Inferior parietal cortex (tissue), 1 donor: Measurements from ENCODE around the gene MAML3.

Experiments used
- DNase-seq: peaks from one replicate; pipeline ENCODE4 v3.0.0-alpha.2; 2016; ENCODE audit errors: extremely low spot score

Gene MAML3

DNA sequence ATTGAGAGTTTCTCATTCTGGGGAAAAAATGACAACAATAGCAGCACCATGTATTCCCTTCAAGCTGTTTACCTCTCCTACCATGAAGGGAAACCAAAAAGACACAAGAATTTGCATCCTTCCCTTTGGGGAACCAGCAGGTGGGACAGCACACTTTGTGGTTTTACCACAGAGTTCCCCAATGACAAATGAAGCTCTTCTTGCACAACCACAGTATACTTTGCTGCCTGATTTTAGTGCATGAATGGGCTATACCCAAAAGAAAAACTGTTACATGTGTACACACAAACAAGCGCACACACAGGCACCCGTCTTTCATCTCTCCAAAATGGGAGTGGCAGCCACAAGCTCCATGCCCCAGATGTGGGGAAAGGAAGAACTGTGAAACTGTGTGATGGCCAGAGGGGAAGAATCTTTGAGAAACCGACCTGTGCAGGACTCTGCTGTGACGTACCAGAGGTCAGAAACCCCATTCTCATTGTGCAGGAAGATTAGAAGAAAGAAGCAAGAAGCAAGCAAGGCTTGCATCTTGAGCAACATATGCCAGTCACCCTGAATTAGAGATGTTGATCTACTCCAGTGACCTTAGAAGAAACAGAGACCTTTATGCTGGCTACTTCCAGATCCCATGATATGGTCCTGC lies 2.7 kb upstream of the MAML3 start:
- DNase-seq: no peak

DNA sequence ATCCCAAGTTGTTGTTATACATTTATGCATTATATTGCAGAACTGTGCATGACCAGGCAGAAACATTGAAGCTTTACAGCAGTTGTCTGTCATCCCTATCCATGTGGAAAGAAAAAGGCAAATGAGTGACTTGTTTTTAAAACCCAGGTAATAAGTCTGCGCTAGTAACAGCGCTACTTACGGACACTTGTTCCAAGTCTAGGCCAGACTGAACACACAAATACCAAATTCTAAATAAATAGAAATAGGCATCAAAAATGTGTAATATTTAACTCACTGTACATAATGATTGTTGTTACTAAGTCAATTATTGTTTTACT lies 548 bp upstream of the MAML3 start:
- DNase-seq: no peak

DNA sequence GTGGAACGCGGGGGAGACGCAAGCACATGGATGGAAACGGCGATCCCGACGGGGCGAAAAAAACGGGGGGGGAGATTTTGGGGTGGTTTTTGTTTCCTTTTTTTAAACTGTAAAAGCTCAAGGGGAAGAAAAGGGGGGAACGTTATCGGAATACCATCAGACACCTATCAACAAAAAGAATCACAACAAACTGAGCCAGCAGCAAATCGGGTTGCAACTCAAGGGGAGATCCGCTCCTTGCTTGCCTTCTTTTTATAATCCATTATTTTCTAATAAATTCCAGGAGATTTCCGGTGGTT lies 616 bp downstream of the MAML3 start:
- DNase-seq: no peak

DNA sequence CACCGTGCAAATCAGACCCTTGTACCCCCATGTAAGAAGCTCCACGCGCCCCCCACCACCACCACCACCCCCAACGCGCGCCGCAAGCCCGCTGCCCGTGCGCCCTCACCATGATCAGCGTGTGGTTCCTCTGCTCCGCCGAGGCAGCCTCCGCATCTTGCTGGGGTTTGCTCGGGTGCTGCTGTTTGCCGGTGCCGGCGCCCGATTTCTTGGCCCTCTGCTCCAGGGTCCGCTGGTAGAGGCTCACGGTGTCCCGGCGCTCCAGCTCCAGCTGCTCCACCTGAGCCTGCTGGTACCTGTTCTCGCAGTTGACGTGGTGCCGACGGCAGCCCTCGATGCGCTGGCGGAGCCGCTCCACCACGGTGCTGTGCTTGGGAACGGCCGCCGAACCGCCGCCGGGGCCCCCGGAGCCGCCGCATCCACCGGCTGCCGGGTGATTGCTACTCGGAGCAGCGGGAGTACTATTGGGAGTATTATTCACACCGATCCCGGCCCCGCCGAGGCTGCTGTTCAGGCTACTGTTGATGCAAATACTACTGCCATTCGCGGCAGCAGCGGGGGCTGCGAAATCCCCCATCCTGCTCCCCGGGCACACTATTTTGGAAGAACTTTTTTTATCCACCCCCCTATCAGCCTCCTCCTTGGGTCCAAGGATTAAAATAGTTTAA lies 1.1 kb downstream of the MAML3 start:
- DNase-seq: peak; percentile 42

DNA sequence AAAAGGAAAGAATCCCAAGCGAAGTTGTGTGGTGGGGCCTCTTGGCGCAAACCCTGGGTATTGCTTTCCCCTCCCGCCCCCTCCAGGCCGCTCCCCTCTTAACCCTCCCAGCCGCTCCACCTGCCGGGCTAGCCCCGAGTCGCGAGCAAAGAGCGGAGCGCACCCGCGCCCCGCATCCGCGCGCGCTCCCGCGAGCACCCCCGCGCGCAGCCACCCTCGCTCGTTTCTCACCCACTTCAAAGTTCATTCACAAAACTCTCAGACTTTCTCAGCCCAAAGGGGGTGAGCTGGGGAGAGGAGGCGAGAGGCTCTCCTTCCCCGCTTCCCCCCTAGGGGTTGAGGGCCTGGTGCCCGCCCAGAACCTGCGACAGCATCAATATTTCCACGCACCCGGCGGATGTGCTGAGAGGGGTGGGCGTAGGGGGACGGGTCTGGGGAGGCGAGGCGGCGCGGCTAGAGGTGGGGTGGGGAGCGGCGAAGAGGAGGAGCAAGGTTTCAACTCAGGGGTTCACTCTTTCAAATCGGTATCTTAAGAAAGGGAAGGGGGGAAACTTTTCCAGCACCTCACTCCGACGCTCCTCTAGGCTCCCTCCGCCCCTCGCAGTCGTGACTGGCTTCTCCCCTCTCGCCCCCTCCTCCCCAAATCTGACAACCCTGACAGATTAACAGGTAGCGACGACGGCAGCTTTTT lies 1.8 kb downstream of the MAML3 start:
- peak; percentile 42 for DNase-seq

DNA sequence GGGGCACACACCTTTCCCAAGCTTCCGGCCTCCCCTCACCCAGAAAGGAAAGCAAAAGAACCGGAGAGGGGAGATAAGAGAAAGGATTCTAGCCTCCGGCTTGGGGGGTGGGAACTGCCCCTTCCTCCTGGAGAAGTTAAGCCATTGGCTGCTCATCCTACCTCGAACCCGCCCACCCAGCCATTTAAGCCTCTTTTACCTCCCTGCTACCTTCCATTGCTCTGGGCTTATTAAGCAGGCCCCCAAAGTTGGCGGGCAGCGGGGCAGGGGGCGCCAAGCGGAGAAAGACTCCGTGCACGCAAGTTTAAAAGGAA lies 2.3 kb downstream of the MAML3 start:
- DNase-seq: peak; percentile 45

DNA sequence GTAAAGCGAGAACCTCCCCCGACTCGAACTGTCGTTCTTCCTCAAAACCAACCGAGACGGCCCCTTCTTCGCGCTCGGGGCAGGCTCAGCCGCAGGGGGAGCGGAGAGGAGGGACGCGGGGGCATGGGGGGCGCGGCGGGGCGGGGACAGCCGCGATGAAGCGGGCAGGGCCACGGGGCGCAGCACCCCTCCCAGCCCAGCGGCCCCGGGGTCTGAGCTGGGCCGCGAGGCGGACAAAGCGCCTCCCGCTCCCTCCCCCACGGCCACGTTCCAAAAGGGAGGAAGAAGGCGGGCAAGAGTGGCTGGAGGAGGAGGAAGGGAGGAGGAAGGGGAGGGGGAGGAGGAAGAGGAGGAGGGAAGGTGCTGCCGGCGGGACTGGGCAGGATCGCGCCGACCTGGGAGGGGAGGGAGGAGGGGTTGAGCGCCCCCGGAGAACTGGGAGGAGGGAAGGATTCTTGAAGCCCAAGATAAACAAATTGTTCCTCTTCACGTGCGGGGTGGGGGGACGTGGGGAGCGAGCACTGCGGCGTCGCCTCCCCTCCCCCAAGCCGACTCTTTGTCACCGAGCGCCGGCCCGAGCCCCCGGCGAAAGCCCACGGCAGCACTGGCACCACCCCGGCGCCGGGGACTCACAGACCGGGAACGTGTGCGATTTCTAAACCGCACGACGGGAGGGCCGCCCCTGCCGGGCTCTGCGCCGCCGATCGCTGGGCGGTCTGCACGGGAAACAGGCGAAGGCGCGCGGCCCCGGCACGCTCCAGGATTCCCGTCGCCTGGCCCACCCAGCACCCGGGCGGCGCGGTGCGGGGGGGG lies 2.9 kb downstream of the MAML3 start:
- peak; percentile 54 for DNase-seq

DNA sequence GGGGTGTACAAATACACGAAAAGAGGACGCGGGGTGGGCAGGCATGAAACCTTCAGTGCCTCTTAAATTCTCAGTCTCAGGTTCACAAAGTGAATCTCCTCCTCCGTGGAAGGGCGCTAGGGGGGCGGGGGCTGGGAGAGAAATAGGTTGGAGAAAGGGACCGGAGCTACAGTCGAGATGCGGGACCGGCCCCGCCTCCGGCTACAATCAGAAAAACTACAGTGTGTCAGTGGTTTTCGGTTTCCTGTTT lies 3.4 kb downstream of the MAML3 start:
- no peak for DNase-seq

DNA sequence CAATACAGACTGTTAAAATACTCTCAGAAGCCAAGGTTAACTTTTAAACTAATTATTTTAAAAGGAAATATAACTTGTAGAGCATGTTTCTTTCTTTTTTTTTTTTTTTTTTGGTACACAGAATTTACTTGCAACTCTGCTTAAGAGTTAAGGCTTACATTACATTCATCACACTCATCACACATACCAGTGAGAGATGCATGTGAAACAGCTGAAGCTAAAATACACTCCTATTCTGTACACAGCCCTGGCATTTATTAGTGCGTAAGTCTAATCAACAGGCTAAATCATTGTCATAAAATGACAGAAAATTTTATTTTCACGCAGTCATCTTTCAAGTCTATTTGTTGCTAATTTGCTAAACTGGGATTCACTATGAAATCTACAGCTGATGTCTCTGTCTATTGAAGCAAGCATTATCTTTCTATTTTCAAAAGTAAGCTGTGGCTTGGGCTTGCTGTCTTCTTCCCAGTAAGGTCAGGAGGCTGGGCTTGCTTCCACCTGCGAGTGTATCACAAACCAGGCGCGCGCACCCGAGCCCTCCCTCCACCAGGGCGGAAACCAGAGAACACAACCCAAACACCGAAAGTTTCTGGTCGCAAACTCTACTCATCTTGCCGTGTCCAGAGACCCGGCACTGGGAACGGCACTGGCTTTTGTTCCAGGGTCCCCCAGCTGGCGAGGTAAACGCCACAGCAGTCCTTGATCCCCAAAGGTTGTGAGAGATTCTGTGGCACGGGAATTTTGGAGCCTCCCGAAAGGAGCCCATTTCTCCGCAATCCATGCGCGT lies 3.9 kb downstream of the MAML3 start:
- DNase-seq: peak; percentile 40

DNA sequence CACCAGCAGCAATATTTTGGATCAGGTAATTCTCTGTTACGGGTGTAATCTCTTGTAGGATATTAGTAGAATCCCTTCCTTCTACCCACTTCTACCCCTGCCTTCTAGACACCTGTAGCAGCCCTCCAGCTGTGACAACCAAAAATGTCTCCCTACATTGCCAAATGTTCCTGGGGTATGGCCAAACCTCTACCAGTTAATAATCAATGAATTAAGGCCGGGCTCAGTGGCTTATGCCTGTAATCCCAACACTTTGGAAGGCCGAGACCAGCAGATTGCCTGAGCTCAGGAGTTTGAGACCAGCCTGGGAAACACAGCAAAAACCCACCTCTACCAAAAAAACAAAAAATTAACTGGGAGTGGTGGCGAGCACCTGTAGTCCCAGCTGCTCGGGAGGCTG lies 9.9 kb downstream of the MAML3 start:
- DNase-seq: no peak

DNA sequence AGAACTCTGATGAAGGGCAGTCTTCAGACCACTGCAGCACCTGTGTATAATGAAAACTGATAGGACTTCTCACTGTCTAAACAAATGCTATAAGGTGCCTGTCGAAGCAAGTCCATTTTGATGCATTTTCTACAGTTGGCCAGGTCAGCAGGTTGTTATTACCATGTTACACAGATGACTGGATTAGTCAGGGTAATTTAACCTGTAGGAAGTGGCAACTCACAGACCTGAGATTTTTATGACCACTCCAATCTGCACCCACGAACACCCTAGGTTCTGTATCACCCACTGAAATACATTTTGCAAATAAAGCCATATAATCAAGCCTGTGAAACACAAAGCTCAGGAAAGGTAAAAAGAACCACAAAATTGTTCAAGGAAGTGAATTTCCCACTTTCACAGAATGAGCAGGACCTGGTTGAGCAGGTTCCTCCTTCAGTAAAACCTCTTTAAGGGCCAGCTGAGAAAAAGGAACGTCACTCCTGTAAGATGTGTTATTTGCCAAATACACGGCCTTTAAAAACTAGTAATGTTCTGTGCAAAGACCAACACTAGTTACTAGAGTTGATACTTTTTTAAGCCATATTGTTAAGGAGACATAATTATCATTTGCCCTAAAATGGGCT lies 12.7 kb downstream of the MAML3 start:
- no peak for DNase-seq

DNA sequence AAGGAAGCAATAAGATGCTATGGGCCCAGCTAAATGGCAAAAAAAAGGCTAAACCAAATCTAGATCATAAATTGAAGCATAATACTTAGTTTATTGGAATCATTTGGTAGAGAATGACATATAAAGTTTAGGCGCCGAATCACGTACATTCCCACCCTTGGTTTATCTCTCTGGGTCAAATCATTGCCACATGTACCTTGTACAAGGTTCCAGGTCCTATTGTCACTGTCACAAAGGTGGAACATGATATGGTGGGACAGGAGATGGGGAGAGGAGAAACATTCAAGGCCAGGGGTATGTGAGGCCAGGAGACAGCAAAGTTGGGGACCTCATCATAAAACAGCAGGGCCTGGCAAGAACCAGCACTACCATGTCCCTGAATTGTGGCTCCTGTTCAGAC lies 13.4 kb downstream of the MAML3 start:
- no peak for DNase-seq

DNA sequence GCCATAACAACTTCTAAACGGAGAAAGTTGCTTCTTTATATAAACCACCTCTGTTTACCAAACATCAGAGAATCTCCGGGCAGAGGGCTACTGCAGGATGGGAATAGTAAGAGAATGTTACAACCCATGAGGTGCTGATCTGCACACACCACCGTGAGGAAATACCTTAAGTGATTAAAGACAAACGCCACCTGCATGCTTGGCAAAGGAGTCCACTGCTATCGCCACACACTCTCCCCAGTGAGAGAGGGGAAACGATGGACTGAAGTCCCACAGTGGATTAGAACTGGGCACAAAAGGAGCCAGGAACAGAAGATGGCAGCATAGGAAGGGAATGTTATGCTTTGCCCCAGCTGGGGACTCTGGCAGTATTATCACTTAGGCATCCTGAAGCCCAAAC lies 15.6 kb downstream of the MAML3 start:
- DNase-seq: no peak

DNA sequence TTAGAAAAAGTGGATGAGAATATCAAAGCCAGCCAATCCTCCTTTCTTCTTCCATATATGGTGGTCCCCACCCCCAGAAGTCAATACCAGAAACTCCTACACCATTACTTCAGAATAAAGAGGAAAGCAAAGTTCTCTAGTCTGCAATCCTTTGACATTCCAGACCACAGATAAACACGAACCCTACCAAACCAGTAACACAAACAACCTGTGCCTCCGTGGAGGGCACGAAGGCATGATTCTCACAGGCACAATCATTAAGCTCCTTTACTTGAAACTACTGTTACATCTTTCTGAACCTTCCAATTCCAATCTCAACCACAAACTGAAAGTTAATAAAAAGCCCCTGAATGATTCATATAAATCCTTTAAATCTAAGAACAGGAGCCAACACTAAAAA lies 16.3 kb downstream of the MAML3 start:
- DNase-seq: no peak

DNA sequence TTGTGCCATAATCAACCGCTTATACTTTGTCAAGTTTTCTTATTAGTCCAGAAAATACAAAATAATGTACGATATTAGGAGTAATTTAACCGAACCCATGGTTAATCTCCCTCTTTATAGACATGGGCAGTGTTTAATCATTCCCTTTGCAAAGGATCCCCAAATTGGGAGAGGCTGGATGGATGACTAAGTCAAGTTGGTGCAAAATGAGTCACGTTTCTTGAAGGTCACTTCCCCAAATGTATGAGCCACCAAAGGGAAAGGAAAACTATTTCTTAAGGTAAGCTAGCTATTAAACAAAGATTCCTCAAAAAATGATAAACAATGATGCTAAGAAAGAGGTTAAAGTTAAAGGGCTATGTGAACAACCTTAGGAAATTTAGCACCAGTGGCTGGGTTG lies 17.5 kb downstream of the MAML3 start:
- no peak for DNase-seq

DNA sequence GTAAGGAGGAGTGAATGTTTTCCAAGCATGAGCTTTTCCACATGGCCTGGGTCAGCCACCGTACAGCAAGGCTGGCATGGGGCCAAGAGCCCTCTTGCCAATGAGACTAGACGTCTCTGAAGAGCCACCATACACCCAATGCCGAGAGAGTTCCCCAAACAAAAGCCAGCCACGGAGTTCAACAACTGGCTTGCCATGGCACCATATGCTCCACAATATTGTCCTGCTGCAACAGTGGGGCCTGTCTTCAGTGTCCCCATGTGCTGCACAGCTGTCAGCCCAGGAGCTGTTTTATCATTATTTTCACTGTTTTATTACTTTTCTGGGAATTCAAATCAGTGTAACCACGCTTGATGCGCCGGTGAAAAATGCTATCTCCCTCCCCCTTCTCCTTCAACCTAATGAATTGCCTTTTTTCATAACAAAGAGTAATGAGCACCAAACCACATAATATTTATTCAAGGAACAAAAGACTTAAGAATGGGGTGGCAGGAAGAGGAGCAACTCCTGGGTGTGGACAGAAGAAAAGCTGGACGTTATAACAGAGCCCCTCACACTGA lies 18.4 kb downstream of the MAML3 start:
- peak; percentile 38 for DNase-seq

DNA sequence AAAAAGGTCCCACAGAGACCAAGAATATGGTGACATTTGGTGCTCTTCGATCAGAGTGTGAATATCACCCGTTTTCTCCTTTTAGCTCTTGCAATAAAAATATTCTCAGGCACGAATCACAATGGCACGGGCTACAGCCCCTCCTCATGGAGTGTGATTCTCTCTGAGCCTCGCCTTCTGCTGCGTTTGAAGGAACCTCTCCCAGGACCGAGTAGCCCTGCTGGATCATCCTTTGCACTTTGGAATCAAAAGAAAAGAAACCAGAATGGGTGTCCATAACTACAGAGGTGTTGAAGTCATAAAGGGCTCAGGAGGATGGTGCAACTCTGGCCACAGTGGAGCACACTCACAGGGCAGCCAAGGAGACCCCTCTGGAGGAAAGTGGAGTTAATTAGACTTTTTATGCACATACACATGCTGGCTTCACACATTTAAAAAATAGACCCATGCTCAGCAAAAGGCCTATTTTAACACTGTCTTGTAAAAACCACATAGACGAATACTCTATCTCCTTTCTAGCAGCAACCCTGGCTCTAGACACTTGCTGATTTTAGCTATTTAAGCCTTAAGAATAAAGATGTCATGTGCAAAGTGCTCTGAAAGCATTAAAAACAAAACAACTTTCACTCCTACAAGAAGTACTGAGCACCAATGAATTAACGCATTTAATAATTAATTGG lies 19.1 kb downstream of the MAML3 start:
- DNase-seq: no peak

DNA sequence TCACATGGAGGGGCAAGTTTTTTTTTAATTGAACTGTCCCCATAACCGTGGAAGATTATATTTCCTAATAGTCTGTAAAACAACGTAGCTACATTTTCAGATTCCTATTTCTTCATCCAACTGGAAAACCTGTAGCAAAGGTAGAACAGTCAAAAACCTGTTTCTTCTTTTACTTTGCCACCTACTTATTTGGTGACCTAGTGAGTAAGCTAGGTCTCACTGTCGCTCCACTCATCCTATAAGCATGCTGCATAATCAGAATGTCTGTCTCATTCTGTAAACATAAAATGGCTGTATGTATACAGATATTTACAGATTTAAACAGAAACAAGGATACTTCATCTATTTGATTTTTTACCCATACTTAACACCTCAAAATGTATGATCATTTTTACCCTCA lies 20.4 kb downstream of the MAML3 start:
- no peak for DNase-seq

DNA sequence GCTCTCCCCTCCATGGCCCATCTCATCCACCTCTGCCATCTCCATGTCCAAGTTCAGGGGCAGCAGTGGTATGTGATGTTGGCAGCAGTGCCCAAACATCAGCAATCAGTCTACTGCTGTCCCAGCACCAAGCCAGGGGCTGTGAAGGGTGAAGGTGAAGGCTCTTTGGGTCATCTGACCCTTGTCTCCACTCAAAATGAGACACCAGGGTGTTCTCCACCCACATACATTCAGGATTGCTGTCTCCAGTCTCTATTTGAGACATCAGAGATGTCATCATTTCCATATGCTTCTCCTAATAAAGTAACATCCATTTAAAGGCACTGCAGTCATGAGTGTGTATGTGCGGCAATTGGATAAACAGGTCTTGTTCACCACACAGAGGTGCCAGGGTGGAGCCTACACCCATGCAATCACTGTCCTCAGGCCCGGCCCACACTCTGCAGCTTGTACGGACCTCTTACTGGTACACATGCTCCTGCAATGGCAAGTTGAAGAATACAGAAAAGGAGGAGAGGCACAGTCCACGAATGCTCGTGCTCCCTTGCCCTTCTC lies 22.2 kb downstream of the MAML3 start:
- no peak for DNase-seq

DNA sequence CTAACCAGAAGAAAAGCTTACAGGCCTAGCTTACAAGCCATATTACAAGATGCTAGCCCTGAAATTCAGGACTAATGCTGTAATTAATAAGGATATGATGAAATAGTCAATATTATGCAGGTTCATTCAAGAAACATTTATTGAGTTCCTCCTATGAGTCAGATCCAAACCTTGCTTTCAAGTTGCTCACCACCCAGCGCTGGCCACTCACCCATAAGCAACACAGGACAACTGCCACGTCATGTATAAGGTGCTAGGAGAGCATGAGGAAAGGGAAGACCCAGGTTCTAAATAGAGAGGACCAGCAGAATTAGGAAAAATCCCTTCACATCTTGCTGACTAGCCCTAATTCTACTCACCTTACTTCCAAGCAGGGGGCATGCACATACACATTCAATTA lies 23.3 kb downstream of the MAML3 start:
- no peak for DNase-seq

DNA sequence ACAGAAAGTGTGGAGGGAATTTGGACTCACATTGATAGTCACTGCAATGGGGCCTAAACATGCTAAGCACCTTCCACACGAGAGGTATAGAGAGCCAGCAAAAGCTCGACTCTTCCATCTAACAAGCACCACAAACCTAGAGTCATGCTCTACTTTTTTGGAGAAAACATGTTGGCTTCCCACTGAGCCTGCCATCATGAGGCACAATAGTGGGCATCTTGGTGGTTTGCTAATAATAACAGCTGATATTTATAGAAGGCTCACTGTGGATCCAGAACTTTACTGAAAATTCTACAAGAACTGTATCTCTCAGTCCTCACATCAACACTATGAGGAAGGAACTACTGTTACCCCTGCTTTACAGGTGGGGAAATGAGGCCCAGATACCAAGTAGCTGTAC lies 26.6 kb downstream of the MAML3 start:
- no peak for DNase-seq
